Kidney epithelial cell (primary cell): Measurements from ENCODE around the gene ANO7. TPM values are rescaled to one million over a fixed set of nuclear protein-coding genes. Genes with fewer than 3 reads are reported as not detected.

Experiments used
- DNase-seq: peaks from one replicate; pipeline ENCODE4 v3.0.0-alpha.2; 2010; ENCODE audit warnings: low read depth
- H3K27me3 ChIP-seq: 2 replicates; pipeline ENCODE4 v1.6.0; 2011; ENCODE audit warnings: low read length; ENCODE audit not compliant: control insufficient read depth, insufficient read depth
- H3K36me3 ChIP-seq: 2 replicates; pipeline ENCODE4 v1.5.1; 2011; ENCODE audit warnings: low read length; ENCODE audit not compliant: control insufficient read depth, insufficient read depth
- H3K4me3 ChIP-seq: 2 replicates; pipeline ENCODE4 v1.5.1; 2011; ENCODE audit warnings: low read depth, mild to moderate bottlenecking, control low read depth, low read length
- CTCF ChIP-seq: IDR thresholded peaks from 2 replicates; pipeline ENCODE4 v1.5.1; 2011; ENCODE audit warnings: mild to moderate bottlenecking, moderate library complexity, low read length, control low read depth, inconsistent platforms; ENCODE audit not compliant: insufficient read depth, poor library complexity, severe bottlenecking
- total RNA-seq: library from RNA; depleted of rRNA; stranded (reverse); fragments of >200 nt; gene quantifications from 2 replicates; pipeline ENCODE4 v1.2.3, GENCODE V29; 2015

The ANO7 gene
- total RNA-seq, 1 donor from 2014 or later, result 1.9 TPM

GRCh38 chr2:241183221-241183620 lies 5.3 kb upstream of the ANO7 start:
- TF ChIP-seq CTCF, result no peak
- Histone ChIP-seq H3K4me3 (no peak overlapping the region), H3K36me3 (no peaks in the 10 kb centered on the region), H3K27me3 (peaks cover 8% of the 10 kb centered on the region)
- no peak for DNase-seq

GRCh38 chr2:241184901-241185300 lies 3.6 kb upstream of the ANO7 start:
- no peak for DNase-seq

GRCh38 chr2:241185961-241186360 lies 2.5 kb upstream of the ANO7 start:
- Histone ChIP-seq H3K27me3 (peaks cover 11% of the 10 kb centered on the region), H3K4me3 (no peak overlapping the region), H3K36me3 (no peaks in the 10 kb centered on the region)
- no peak for TF ChIP-seq CTCF
- DNase-seq, result no peak

More at GRCh38 chr2:241184901-241185300, 3.6 kb upstream of the ANO7 start:
- H3K4me3 ChIP-seq, result no peak overlapping the region
- no peaks in the 10 kb centered on the region for H3K36me3 ChIP-seq
- TF ChIP-seq CTCF, result no peak
- H3K27me3 ChIP-seq, result peaks cover 11% of the 10 kb centered on the region

GRCh38 chr2:241187101-241187917 lies 1.2 kb upstream of the ANO7 start:
- TF ChIP-seq CTCF, result no peak
- no peak overlapping the region for H3K4me3 ChIP-seq
- no peak for DNase-seq
- H3K36me3 ChIP-seq, result no peaks in the 10 kb centered on the region
- peaks cover 11% of the 10 kb centered on the region for H3K27me3 ChIP-seq

- H3K4me3 ChIP-seq, result no peak overlapping the region
- DNase-seq, result no peak
- H3K27me3 ChIP-seq, result peaks cover 11% of the 10 kb centered on the region
- no peaks in the 10 kb centered on the region for H3K36me3 ChIP-seq
- TF ChIP-seq CTCF, result no peak
These were observed 601 bp upstream of the ANO7 start for GRCh38 chr2:241187918-241188234.
